A549 (cell line): ENCODE measurements around the gene MTHFR.

Experiments
- CHD2 ChIP-seq: fragments of 150-350 bp; IDR thresholded peaks from 2 replicates; pipeline ENCODE4 v1.6.1; 2014; ENCODE audit warnings: low read length; ENCODE audit not compliant: partially characterized antibody
- CTCF ChIP-seq: fragments of >200 bp; sonication (Bioruptor Twin); formaldehyde crosslinking; IDR thresholded peaks from 3 replicates; pipeline ENCODE4 v1.5.1; 2016
- MAFK ChIP-seq: fragments of 450-650 bp; IDR thresholded peaks from 2 replicates; pipeline ENCODE4 v1.6.1; 2014; ENCODE audit not compliant: partially characterized antibody
- MAX ChIP-seq: IDR thresholded peaks from 2 replicates; pipeline ENCODE4 v1.6.1; 2012
- POLR2A ChIP-seq: IDR thresholded peaks from 2 replicates; pipeline ENCODE4 v1.6.1; 2012; ENCODE audit warnings: mild to moderate bottlenecking, low read length
- RAD21 ChIP-seq, 2 experiments: fragments of >200 bp in 1 of 2; sonication (Bioruptor Twin) in 1 of 2; formaldehyde crosslinking in 1 of 2; IDR thresholded peaks in 1 of 2; conservative IDR thresholded peaks in 1 of 2; 2 replicates in 1 of 2; 3 replicates in 1 of 2; pipeline ENCODE4 v1.6.1; 2012 to 2018; ENCODE audit warnings: inconsistent platforms in 1 of 2
- RCOR1 ChIP-seq: fragments of 150-350 bp; IDR thresholded peaks from 2 replicates; pipeline ENCODE4 v1.6.1; 2014; ENCODE audit warnings: antibody characterized with exemption, low read length, low read depth
- RFX5 ChIP-seq: fragments of 450-650 bp; IDR thresholded peaks from 2 replicates; pipeline ENCODE4 v1.7.1; 2014; ENCODE audit warnings: antibody characterized with exemption, mild to moderate bottlenecking, moderate library complexity
- RNF2 ChIP-seq: fragments of 200-600 bp; sonication (generic); IDR thresholded peaks from 2 replicates; pipeline ENCODE4 v1.6.1; 2016; ENCODE audit warnings: low read depth, mild to moderate bottlenecking, antibody characterized with exemption, moderate library complexity, borderline replicate concordance
- SMC3 ChIP-seq: fragments of >200 bp; sonication (Bioruptor Twin); formaldehyde crosslinking; IDR thresholded peaks from 3 replicates; pipeline ENCODE4 v1.6.1; 2018; ENCODE audit warnings: inconsistent platforms
- TF ChIP-seq, protein P1 (sequence below): fragments of 450-650 bp; IDR thresholded peaks from 2 replicates; pipeline ENCODE4 v1.6.1; 2014; ENCODE audit warnings: antibody characterized with exemption
- TF ChIP-seq, protein P2 (sequence below): fragments of 200-600 bp; sonication (generic); IDR thresholded peaks from 2 replicates; pipeline ENCODE4 v1.6.1; 2016; ENCODE audit warnings: antibody characterized with exemption, mild to moderate bottlenecking, moderate library complexity
- TF ChIP-seq, protein P3 (sequence below): fragments of 150-350 bp; IDR thresholded peaks from 2 replicates; pipeline ENCODE4 v1.6.1; 2014; ENCODE audit warnings: low read depth, mild to moderate bottlenecking, low read length

- TF ChIP-seq CTCF (no peak), POLR2A (no peak), SMC3 (no peak), CHD2 (no peak), RFX5 (no peak), RCOR1 (no peak), MAX (no peak), RNF2 (no peak), RAD21 (conservative IDR thresholded peaks at IDR 0.05 in 1 of 2, IDR thresholded peaks at IDR 0.05 in 1 of 2) (no peak), MAFK (no peak)
- TF ChIP-seq, protein P1, sequence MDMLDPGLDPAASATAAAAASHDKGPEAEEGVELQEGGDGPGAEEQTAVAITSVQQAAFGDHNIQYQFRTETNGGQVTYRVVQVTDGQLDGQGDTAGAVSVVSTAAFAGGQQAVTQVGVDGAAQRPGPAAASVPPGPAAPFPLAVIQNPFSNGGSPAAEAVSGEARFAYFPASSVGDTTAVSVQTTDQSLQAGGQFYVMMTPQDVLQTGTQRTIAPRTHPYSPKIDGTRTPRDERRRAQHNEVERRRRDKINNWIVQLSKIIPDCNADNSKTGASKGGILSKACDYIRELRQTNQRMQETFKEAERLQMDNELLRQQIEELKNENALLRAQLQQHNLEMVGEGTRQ: no peak
- TF ChIP-seq, protein P2, sequence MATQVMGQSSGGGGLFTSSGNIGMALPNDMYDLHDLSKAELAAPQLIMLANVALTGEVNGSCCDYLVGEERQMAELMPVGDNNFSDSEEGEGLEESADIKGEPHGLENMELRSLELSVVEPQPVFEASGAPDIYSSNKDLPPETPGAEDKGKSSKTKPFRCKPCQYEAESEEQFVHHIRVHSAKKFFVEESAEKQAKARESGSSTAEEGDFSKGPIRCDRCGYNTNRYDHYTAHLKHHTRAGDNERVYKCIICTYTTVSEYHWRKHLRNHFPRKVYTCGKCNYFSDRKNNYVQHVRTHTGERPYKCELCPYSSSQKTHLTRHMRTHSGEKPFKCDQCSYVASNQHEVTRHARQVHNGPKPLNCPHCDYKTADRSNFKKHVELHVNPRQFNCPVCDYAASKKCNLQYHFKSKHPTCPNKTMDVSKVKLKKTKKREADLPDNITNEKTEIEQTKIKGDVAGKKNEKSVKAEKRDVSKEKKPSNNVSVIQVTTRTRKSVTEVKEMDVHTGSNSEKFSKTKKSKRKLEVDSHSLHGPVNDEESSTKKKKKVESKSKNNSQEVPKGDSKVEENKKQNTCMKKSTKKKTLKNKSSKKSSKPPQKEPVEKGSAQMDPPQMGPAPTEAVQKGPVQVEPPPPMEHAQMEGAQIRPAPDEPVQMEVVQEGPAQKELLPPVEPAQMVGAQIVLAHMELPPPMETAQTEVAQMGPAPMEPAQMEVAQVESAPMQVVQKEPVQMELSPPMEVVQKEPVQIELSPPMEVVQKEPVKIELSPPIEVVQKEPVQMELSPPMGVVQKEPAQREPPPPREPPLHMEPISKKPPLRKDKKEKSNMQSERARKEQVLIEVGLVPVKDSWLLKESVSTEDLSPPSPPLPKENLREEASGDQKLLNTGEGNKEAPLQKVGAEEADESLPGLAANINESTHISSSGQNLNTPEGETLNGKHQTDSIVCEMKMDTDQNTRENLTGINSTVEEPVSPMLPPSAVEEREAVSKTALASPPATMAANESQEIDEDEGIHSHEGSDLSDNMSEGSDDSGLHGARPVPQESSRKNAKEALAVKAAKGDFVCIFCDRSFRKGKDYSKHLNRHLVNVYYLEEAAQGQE: no peak
- TF ChIP-seq, protein P3, sequence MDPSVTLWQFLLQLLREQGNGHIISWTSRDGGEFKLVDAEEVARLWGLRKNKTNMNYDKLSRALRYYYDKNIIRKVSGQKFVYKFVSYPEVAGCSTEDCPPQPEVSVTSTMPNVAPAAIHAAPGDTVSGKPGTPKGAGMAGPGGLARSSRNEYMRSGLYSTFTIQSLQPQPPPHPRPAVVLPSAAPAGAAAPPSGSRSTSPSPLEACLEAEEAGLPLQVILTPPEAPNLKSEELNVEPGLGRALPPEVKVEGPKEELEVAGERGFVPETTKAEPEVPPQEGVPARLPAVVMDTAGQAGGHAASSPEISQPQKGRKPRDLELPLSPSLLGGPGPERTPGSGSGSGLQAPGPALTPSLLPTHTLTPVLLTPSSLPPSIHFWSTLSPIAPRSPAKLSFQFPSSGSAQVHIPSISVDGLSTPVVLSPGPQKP: no peak
These were observed 41.2 kb downstream of the MTHFR start for GRCh38 chr1:11764519-11764918.
